Measurements from ENCODE around the gene SYNCRIP.
"Not testable (repeated sequence)": the region's sequence is repeated elsewhere in the genome, so short reads cannot be mapped to it uniquely, and the experiment has no call there.

Gene SYNCRIP

DNA sequence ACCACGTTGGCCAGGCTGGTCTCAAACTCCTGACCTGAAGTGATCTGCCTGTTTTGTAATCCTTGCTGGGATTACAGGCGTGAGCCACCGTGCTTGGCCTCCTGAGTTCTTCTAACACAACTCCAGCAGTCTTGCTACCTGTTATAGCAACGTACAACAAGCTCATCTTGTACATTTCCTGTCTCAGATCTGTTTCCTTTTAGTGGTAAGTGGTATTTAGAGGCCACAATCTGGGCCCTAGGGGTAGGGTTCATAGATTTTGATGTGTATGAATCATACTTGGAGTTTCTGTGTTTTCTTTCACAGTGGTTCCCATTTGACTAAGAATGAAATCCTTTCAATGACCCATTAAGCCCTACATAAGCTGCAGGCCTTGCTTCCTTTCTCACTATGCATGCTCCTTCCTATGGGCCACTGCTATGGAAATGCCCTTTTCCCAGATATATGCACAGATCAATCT lies 27.1 kb upstream of the SYNCRIP start:
- peak; percentile 41 for DNase-seq (ENCODE audit: low spot score)

GRCh38 chr6:85662251-85662650 lies 19.6 kb upstream of the SYNCRIP start:
- no peak for DNase-seq (ENCODE audit: low spot score)

- peak; percentile 94 for DNase-seq (ENCODE audit: low spot score)
These were observed 17.5 kb upstream of the SYNCRIP start for GRCh38 chr6:85660181-85660611.

- DNase-seq (ENCODE audit: low spot score) = no peak
These were observed 7.9 kb upstream of the SYNCRIP start for GRCh38 chr6:85650606-85651005.

DNA sequence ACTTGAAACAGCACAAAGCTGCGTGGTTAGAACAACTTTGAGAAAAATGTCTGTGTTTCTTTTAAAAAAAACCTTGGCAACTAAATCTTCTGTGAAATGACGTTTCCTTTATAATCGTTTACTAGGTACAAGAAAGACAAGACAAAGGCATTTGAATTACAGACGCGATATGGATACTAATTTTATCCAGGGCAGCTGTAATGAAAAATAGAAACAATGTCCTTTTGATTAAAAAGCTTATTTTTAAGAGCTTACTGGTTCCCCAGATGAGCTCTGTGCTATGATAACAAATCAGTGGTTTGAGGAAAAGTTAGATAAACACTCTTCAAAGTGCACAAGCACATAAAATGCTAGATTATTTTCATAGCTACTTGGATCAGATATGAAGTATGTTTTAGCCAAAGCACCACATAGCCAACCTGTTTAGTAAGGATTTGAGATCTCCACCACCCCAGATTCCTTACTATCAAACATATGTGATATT lies 1.6 kb upstream of the SYNCRIP start:
- no peak for DNase-seq (ENCODE audit: low spot score)

- DNase-seq (ENCODE audit: low spot score) = peak; percentile 78
These were observed 1.0 kb upstream of the SYNCRIP start for GRCh38 chr6:85643537-85644278.

DNA sequence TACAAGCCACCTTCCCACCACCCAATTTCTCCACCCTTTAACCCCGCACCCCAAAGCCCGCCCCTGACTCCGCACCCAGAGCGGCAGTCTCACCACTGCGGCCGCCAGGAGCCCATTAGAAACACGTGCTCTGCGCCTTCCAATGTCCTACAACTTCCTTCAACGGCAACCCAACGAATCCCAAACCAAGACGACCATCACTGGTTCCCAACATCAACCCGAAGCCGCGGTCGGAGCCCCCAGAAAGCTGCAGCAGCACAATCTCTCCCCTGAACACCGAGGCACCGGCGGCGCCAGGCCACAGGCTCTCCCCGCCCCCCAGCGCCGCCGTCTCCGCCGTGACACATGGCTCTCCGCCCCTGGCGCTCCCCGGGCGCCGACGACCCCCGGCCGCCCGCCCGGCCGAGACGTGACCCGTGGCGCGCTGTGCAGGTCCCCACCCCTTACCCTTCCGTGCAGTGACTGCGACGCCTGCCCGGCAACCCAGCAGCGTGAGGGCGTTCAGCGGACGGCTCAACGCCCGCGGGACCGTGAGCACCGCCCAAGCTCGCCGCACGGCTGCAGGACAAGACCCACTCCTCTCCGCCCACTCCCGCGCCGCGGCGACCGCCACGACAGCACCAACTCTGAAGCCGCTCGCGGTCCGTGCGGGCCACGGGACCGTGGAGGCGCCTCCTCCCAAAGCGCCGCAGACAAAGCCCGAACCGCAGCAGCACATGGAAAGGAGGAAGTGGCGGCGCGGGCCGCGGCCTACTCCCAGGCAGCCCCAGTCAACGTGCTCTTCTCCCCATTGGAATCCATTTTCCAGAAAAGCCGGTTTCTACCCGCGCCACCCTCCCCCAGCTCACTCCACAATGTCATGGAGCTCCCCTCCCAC lies 551 bp downstream of the SYNCRIP start:
- peak; percentile 30 for DNase-seq (ENCODE audit: low spot score)

DNA sequence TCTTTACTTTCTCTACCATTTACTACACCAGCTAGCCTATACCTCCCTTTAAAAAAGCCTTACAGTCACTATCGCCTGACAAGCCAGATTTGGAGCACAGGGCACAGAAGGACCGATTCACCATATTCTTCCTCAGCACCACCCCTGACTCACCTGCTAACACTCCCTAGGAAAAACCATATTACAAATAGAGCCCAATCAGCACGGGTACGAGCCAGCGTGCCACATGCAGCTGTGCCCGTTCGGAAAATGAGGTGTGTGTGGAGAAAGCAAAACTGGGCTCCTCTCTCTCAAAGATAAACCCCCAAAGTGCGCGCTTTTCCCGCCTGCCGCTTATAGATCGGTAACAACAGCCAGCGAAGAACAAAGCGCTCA lies 1.2 kb downstream of the SYNCRIP start:
- DNase-seq (ENCODE audit: low spot score) = no peak

GRCh38 chr6:85640821-85641220 lies 1.9 kb downstream of the SYNCRIP start:
- no peak for DNase-seq (ENCODE audit: low spot score)

DNA sequence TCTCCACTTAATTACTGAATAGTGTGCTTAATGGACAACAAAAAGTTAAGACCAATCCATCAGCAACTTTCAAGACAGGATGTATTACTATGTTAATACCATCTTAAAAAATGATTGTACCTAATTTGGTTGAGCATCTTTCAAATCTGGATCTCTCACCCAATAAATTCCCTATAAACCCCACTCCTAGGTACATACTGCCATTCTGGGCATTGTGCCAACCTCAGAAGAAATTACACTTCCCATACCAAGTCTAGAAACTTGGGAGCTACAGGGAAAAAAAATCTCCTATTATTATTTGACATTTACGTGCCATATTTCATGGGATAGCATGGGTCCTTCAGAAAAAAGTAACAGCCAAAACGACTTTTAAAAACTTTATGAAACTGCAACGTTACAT lies 5.1 kb downstream of the SYNCRIP start:
- DNase-seq (ENCODE audit: low spot score) = no peak

DNA sequence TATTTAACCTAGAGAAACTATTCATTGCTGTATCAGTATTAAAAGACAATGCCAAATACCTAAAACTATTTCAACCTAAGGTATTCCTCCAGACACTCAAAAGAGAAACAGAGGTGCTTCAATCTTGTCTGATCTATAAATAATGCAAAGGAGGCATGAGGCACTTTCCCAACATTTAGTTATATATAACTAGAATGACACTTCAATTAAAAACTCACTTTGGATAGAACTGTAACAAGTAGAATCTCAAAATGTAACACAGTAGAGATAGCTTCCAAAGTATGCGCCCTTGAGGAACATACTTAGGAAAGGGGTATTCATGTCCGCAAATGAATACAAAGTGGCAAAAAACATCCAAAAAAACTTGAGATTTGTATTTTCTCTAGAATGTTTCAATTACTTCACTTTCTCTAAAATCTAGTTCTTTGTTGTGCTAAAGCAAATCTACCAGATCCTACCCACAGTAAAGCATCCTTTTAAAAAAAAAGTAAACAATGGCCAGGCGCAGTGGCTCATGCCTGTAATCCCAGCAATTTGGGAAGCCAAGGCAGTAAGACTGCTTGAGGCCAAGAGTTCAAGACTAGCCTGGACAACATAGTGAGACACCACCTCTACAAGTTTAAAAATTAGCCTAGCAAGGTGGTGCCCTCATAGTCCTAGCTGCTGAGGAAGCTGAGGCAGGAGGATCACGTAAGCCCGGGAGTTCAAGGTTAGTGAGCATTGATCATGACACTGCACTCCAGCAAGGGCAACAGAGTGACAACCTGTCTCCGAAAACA lies 10.3 kb downstream of the SYNCRIP start:
- DNase-seq (ENCODE audit: low spot score) = no peak

- DNase-seq (ENCODE audit: low spot score) = not testable (repeated sequence)
These were observed 11.6 kb downstream of the SYNCRIP start for GRCh38 chr6:85631117-85631516.

DNA sequence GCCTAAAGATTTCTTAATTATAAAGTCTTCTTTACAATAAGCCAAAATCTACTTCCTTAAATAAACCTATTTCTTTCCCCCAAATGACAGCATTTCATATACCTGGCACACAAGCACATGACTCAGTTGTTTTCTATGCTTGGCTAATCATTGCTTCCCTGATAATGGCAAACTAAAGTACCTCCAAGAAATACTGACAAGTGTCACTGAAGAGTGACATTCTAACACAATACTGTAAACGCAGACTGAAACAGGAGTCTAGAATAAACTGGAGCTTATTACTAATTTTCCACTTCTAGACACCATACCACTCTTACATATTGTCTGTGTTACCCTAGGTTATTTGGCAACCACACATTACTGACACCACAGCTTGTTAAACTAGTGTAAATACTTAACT lies 14.3 kb downstream of the SYNCRIP start:
- no peak for DNase-seq (ENCODE audit: low spot score)

DNA sequence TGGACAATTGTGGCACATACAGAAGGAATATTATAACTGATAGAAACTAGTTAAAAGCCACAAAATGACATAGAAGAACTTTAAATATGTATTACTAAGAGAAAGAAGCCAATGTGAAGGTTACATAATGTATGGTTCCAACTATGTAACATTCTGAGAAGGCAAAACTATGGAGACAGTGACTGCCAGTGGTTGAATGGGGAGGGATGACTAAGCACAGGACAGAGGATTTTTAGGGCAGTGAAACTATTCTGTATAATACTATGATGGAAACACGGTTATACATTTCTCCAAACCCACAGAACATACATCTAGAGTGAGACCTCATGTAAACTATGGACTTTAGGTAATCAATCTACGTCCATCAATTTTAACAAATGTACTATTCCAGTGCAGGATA lies 22.4 kb downstream of the SYNCRIP start:
- no peak for DNase-seq (ENCODE audit: low spot score)

GRCh38 chr6:85614780-85615179 lies 27.9 kb downstream of the SYNCRIP start:
- no peak for DNase-seq (ENCODE audit: low spot score)

DNA sequence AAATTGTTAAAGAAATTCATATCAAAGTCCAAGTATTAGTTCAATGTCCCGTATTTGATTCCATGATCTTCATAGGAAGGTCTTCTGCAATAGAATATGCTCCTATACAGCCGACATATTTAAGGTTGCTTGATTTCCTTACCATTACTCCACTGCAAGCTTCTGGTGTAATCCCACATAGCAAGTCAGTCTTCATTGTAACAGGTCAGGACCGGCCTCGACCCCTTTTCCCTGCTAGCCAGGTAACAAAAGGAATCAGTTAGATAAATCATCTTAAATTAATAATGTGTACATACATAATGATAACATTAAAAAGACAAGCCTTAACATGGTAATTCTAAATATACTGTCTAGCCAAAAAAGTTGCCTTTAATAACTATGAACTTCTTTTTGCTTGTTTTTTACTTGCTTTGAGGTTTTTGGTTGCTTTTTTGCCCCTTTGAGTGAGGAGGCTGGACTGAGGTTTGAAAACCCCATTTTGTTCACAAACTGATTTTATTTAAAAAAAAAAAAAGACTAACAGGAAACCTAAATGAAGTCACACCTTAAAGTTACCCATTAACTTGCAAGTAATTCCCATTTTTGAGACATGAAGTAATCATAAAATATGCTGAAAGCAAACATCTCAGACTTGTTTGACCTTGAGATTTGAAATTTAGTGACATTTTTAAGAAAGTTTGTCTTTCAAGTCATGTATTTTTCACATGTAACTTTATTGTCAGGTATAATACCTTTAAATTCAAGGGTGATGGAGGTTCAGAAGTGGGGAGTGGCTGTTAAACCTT lies 29.8 kb downstream of the SYNCRIP start:
- DNase-seq (ENCODE audit: low spot score) = no peak

GRCh38 chr6:85610182-85610895 lies 32.3 kb downstream of the SYNCRIP start:
- no peak for DNase-seq (ENCODE audit: low spot score)

DNA sequence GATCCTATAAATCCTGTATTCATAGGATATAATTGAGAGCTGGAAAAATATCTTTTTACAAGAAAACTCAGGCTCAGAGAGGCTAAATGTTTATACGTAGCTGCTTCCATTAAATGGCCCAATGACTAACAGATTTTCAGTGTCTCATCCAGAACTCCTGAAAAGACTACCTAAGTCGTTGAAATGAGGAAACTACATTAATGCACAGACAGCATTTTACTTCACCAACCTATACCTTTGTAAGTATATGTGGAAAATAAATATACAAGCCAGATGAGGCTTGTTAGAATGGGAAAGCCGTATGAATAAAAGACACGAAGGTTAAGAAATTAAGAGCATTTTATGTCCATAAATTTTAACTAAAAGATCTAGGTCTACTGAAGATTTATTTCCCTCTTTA lies 40.6 kb downstream of the SYNCRIP start:
- DNase-seq (ENCODE audit: low spot score) = no peak

DNA sequence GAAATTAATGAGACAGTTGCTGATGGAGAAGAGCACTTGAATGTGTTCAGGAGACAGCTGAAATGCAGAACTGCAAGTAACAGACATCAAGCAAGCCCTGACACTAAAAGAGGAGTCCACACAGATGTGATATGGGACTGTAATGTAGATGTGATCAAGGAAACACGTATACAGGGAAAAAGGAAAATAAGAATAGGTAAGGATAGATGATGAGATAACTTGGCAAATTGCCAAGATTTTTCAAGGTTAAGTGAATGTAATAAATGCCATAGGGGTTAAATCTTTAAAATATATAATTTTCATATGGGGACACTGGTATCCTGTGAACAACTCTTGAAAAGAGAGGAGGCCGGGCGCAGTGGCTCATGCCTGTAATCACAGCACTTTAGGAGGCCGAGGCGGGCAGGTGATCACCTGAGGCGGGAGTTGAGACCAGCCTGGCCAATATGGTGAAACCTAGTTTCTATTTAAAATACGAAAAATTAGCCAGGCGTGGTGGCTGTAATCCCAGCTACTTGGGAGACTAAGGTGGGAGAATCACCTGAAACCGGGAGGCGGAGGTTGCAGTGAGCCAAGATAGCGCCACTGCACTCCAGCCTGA lies 41.9 kb downstream of the SYNCRIP start:
- no peak for DNase-seq (ENCODE audit: low spot score)

- DNase-seq (ENCODE audit: low spot score) = no peak
These were observed 48.3 kb downstream of the SYNCRIP start for GRCh38 chr6:85594197-85594930.

All from AG08395 (cell line).